ENCODE results near the gene SATB2.

SATB2 gene

DNA sequence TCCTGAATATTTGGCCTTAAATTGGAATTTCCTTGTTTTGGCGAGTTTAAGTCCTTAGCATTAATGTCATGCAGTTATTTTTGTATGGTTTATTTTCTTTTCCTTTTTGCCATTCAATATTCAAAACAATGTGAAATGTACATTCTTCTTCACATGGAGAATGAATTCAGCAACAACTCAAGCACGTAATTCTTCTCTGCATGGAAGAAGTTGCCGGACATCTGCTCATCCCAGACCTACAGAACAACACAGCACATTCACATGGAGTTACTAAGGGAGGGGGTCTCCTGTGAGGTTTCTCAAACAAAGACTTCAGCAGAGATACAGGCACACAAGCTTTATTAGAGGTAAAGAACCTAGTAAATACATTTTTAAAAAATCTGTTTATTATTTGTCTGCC, 236.8 kb downstream of the SATB2 start:
- no peak for DNase-seq (ENCODE audit: low read depth)
- no peak overlapping the region for H3K4me3 ChIP-seq (ENCODE audit: control insufficient read depth, low read depth, low read length)
- TF ChIP-seq, protein P1, sequence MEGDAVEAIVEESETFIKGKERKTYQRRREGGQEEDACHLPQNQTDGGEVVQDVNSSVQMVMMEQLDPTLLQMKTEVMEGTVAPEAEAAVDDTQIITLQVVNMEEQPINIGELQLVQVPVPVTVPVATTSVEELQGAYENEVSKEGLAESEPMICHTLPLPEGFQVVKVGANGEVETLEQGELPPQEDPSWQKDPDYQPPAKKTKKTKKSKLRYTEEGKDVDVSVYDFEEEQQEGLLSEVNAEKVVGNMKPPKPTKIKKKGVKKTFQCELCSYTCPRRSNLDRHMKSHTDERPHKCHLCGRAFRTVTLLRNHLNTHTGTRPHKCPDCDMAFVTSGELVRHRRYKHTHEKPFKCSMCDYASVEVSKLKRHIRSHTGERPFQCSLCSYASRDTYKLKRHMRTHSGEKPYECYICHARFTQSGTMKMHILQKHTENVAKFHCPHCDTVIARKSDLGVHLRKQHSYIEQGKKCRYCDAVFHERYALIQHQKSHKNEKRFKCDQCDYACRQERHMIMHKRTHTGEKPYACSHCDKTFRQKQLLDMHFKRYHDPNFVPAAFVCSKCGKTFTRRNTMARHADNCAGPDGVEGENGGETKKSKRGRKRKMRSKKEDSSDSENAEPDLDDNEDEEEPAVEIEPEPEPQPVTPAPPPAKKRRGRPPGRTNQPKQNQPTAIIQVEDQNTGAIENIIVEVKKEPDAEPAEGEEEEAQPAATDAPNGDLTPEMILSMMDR (conservative IDR thresholded peaks at IDR 0.05; ENCODE audit: control insufficient read depth, insufficient read depth, low read depth, low read length) = no peak

DNA sequence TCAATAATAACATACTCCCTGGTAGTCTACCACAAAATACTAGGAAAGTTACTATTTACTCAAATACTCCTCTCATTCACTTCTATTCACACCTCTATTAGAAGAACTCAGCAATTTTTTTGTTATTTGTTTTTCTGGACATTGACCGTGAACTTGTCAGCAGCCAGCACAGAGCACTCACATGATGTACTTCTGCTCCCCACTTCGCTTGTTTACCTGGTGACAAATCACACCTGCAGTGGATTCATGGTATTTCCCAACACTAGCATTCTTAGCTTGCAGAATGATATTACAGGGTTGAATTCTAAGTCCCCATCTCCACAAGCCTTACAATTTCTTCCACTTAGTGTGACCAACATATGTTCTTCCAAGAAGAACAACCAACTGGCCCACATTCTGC, 238.2 kb downstream of the SATB2 start:
- TF ChIP-seq, protein P1 (conservative IDR thresholded peaks at IDR 0.05; ENCODE audit: control insufficient read depth, insufficient read depth, low read depth, low read length) = no peak
- DNase-seq (ENCODE audit: low read depth) = no peak
- H3K4me3 ChIP-seq (ENCODE audit: control insufficient read depth, low read depth, low read length) = no peak overlapping the region
